ENCODE data around the gene HMGXB3.

The HMGXB3 gene

DNA sequence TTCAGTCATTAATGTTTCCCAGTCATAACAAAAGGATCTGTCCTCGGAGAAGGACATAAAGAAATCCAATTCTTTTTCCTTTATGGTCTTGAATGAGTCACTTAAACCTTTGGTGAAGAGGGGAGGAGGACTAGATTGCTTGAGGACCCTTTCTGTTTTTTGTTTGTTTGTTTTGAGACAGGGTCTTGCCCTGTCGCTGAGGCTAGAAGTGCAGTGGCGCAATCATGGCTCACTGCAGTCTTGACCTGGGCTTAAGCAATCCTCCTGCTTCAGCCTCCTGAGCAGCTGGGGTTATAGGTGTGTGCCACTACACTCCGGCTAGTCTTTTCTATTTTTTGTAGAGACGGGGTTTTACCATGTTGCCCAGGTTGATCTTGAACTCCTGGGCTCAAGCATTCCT, 12.4 kb upstream of the HMGXB3 start:
- H3K36me3 ChIP-seq (ENCODE audit: low read length), result no peaks in the 10 kb centered on the region
- no peaks in the 10 kb centered on the region for H3K9me3 ChIP-seq (ENCODE audit: insufficient read depth, low read length)
- no peak for TF ChIP-seq EZH2phosphoT487 (conservative IDR thresholded peaks at IDR 0.05; ENCODE audit: low read length)
- TF ChIP-seq, protein P1, sequence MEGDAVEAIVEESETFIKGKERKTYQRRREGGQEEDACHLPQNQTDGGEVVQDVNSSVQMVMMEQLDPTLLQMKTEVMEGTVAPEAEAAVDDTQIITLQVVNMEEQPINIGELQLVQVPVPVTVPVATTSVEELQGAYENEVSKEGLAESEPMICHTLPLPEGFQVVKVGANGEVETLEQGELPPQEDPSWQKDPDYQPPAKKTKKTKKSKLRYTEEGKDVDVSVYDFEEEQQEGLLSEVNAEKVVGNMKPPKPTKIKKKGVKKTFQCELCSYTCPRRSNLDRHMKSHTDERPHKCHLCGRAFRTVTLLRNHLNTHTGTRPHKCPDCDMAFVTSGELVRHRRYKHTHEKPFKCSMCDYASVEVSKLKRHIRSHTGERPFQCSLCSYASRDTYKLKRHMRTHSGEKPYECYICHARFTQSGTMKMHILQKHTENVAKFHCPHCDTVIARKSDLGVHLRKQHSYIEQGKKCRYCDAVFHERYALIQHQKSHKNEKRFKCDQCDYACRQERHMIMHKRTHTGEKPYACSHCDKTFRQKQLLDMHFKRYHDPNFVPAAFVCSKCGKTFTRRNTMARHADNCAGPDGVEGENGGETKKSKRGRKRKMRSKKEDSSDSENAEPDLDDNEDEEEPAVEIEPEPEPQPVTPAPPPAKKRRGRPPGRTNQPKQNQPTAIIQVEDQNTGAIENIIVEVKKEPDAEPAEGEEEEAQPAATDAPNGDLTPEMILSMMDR (IDR thresholded peaks at IDR 0.05; ENCODE audit: insufficient read depth, low read length, poor library complexity, severe bottlenecking), result no peak
- no peak overlapping the region for H3K27ac ChIP-seq (ENCODE audit: low read depth, low read length)
- no peak overlapping the region for H3K9ac ChIP-seq (ENCODE audit: low read length)
- H3K4me3 ChIP-seq (ENCODE audit: insufficient read depth, low read length, poor library complexity, severe bottlenecking), result no peak overlapping the region
- H3K4me2 ChIP-seq (ENCODE audit: low read depth, low read length, poor library complexity, severe bottlenecking), result no peak overlapping the region
- H4K20me1 ChIP-seq (ENCODE audit: low read depth, low read length), result no peaks in the 10 kb centered on the region
- H3K27me3 ChIP-seq (ENCODE audit: low read length), result no peaks in the 10 kb centered on the region
- H3F3A ChIP-seq (ENCODE audit: insufficient read depth), result no peaks in the 10 kb centered on the region
- H3K9me2 ChIP-seq (replicated peaks; ENCODE audit: insufficient read depth, low read length), result no peaks in the 10 kb centered on the region
- H2AFZ ChIP-seq (ENCODE audit: low read depth, low read length, severe bottlenecking), result no peak overlapping the region
- no peaks in the 10 kb centered on the region for H3K79me2 ChIP-seq (ENCODE audit: insufficient read depth, low read length)

DNA sequence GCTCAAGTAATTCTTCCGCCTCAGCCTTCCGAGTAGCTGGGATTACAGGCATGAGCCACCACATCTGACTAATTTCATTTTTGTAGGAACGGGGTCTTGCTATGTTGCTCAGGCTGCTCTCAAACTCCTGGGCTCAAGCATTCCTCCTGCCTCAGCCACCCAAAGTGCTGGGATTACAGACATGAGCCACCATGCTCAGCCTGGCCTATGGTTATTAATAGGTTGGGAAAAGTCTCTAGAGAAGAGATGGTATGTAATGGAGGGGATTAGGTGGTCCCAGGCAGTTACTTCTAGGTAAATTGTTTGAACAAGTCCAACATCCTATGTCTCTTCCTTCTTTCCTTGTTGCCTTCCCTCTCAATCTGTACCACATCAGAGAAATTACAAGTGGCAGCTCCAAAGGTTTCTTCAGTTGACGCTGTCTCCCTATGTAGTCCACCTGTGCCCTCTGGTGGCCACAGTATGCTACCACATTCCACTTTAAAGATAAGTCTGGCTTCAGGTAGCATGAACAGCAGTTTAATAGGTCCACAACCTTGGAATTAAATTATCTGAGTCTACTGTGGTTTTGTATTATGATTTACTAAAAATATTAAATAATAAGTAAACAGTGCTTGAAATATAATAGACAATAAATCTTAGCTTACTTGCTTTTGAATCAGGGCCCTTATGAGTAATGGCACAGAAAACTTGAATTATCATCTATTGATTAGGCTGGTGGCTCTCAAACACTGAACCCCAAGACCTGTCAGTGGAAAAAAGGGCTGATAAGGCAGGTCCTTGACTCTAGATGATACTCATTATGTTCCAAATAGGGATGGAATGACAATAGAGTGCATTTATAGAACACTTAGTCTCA, 9.8 kb upstream of the HMGXB3 start:
- Histone ChIP-seq H3K27me3 (ENCODE audit: low read length) (no peaks in the 10 kb centered on the region), H3K4me2 (ENCODE audit: low read depth, low read length, poor library complexity, severe bottlenecking) (no peak overlapping the region), H4K20me1 (ENCODE audit: low read depth, low read length) (no peaks in the 10 kb centered on the region), H3K27ac (ENCODE audit: low read depth, low read length) (no peak overlapping the region), H3K9me2 (replicated peaks; ENCODE audit: insufficient read depth, low read length) (no peaks in the 10 kb centered on the region), H3K4me3 (ENCODE audit: insufficient read depth, low read length, poor library complexity, severe bottlenecking) (no peak overlapping the region), H2AFZ (ENCODE audit: low read depth, low read length, severe bottlenecking) (no peak overlapping the region), H3K79me2 (ENCODE audit: insufficient read depth, low read length) (no peaks in the 10 kb centered on the region), H3K36me3 (ENCODE audit: low read length) (no peaks in the 10 kb centered on the region), H3K9me3 (ENCODE audit: insufficient read depth, low read length) (no peaks in the 10 kb centered on the region), H3K9ac (ENCODE audit: low read length) (no peak overlapping the region), H3F3A (ENCODE audit: insufficient read depth) (no peaks in the 10 kb centered on the region)
- TF ChIP-seq, protein P1 (IDR thresholded peaks at IDR 0.05; ENCODE audit: insufficient read depth, low read length, poor library complexity, severe bottlenecking), result peak; percentile 86
- TF ChIP-seq EZH2phosphoT487 (conservative IDR thresholded peaks at IDR 0.05; ENCODE audit: low read length), result no peak

DNA sequence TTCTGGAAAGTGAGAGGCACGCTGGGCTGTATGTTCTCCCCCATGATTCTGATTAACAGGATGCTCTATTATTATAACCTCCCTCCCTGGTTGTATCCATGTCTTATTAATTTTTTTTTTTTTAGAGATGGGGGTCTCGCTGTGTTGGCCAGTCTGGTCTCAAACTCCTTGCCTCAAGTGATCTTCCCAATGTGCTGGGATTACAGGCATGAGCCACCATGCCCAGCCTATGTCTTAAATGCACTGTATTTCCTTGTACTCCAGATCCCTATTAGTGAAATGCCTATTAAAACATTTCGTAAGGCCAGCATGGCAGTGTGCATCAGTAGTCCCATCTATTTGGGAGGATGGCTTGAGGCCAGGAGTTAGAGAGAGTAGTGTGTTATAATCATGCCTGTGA, 7.1 kb upstream of the HMGXB3 start:
- no peaks in the 10 kb centered on the region for H3K9me3 ChIP-seq (ENCODE audit: insufficient read depth, low read length)
- no peak overlapping the region for H3K4me3 ChIP-seq (ENCODE audit: insufficient read depth, low read length, poor library complexity, severe bottlenecking)
- H4K20me1 ChIP-seq (ENCODE audit: low read depth, low read length), result no peaks in the 10 kb centered on the region
- H3K9ac ChIP-seq (ENCODE audit: low read length), result no peak overlapping the region
- H3K9me2 ChIP-seq (replicated peaks; ENCODE audit: insufficient read depth, low read length), result no peaks in the 10 kb centered on the region
- H3K27ac ChIP-seq (ENCODE audit: low read depth, low read length), result no peak overlapping the region
- TF ChIP-seq, protein P1 (IDR thresholded peaks at IDR 0.05; ENCODE audit: insufficient read depth, low read length, poor library complexity, severe bottlenecking), result no peak
- TF ChIP-seq EZH2phosphoT487 (conservative IDR thresholded peaks at IDR 0.05; ENCODE audit: low read length), result no peak
- H3K4me2 ChIP-seq (ENCODE audit: low read depth, low read length, poor library complexity, severe bottlenecking), result no peak overlapping the region
- no peaks in the 10 kb centered on the region for H3K36me3 ChIP-seq (ENCODE audit: low read length)
- no peaks in the 10 kb centered on the region; the same call in 1 of the 2 replicates for H3F3A ChIP-seq (ENCODE audit: insufficient read depth)
- H2AFZ ChIP-seq (ENCODE audit: low read depth, low read length, severe bottlenecking), result no peak overlapping the region
- no peaks in the 10 kb centered on the region for H3K27me3 ChIP-seq (ENCODE audit: low read length)
- H3K79me2 ChIP-seq (ENCODE audit: insufficient read depth, low read length), result no peaks in the 10 kb centered on the region
